Fibroblast of lung (primary cell): ENCODE results near the gene LRRC61.

Experiments
- EZH2 ChIP-seq: IDR thresholded peaks from 2 replicates; pipeline ENCODE4 v1.5.1; 2012; ENCODE audit warnings: low read length, control low read depth, mild to moderate bottlenecking; ENCODE audit errors: missing control alignments
- TF ChIP-seq, protein P1 (sequence below), 2 donors: IDR thresholded peaks in 1 of 2; conservative IDR thresholded peaks in 1 of 2; 1 replicate in 1 of 2; 2 replicates in 1 of 2; pipeline ENCODE4 v1.5.1; 2011 to 2012; ENCODE audit warnings: low read length in 2 of 2, control low read depth in 1 of 2, inconsistent platforms in 1 of 2, low read depth in 1 of 2, mild to moderate bottlenecking in 1 of 2

DNA sequence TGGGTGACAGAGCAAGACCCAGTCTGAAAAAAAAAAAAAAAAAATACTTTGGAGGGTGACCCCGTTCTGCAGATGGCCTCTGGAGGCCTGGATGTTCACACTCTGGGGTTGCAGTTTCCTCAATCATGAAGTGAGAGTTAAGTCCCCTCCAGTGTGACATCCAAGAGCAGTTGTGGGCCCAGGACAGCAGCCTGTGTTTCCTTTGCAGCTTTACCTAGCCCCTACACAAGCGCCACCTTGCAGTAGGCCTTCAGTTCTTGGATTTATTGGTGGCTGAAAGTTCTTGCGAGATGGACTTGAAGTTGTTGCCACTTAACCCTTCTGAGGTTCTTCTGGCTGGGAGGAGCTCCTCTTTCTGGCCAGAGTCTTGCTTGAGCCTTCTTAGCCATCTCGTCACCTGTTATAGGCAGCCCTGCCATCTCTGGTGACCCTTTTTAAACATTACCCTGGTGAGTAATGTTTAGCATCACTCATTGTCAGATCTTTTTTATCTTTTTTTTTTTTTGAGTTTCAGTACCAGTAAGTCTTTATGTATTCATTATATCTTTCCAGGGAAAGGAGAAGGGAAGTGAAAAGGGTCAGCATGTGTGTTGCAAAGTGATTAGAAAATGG lies 3.6 kb downstream of the LRRC61 start:
- TF ChIP-seq, protein P1, sequence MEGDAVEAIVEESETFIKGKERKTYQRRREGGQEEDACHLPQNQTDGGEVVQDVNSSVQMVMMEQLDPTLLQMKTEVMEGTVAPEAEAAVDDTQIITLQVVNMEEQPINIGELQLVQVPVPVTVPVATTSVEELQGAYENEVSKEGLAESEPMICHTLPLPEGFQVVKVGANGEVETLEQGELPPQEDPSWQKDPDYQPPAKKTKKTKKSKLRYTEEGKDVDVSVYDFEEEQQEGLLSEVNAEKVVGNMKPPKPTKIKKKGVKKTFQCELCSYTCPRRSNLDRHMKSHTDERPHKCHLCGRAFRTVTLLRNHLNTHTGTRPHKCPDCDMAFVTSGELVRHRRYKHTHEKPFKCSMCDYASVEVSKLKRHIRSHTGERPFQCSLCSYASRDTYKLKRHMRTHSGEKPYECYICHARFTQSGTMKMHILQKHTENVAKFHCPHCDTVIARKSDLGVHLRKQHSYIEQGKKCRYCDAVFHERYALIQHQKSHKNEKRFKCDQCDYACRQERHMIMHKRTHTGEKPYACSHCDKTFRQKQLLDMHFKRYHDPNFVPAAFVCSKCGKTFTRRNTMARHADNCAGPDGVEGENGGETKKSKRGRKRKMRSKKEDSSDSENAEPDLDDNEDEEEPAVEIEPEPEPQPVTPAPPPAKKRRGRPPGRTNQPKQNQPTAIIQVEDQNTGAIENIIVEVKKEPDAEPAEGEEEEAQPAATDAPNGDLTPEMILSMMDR (conservative IDR thresholded peaks at IDR 0.05 in 1 of 2, IDR thresholded peaks at IDR 0.05 in 1 of 2; ENCODE audit: low read depth in 1 of 2, low read length in 2 of 2) = no peak
- no peak for TF ChIP-seq EZH2
